ENCODE measurements around the gene GRIN2A.

DNA sequence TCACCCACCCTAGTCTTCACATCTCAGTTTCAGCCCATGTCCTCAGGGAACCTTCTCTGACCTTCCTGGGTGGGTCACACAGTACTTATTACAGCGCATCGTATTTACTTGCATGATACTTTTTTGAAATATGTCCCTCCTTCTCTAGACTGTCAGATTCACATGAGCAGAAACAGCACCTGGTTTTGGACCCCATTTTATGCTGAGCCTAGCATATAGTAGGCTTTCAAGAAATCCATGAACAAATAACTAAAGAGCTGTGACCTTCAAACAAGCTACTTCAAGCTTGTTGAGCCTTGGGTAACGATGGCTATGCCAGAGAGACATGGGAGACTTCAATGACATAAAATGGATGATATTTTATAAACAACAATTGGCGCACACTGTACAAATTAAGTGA lies 150.3 kb downstream of the GRIN2A start:
- TF ChIP-seq POLR2A (IDR thresholded peaks at IDR 0.05) (no peak), EP300 (IDR thresholded peaks at IDR 0.05) (no peak)
- TF ChIP-seq, protein P1, sequence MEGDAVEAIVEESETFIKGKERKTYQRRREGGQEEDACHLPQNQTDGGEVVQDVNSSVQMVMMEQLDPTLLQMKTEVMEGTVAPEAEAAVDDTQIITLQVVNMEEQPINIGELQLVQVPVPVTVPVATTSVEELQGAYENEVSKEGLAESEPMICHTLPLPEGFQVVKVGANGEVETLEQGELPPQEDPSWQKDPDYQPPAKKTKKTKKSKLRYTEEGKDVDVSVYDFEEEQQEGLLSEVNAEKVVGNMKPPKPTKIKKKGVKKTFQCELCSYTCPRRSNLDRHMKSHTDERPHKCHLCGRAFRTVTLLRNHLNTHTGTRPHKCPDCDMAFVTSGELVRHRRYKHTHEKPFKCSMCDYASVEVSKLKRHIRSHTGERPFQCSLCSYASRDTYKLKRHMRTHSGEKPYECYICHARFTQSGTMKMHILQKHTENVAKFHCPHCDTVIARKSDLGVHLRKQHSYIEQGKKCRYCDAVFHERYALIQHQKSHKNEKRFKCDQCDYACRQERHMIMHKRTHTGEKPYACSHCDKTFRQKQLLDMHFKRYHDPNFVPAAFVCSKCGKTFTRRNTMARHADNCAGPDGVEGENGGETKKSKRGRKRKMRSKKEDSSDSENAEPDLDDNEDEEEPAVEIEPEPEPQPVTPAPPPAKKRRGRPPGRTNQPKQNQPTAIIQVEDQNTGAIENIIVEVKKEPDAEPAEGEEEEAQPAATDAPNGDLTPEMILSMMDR (IDR thresholded peaks at IDR 0.05): no peak
